A673 (cell line): Measurements from ENCODE around the gene SPSB4. TPM values are rescaled to one million over a fixed set of nuclear protein-coding genes. Genes with fewer than 3 reads are reported as not detected.

Experiments used
- BruUV-seq: library from RNA; stranded (reverse); fragments of 400-500 nt; replicated peaks from 2 replicates; lab custom pipeline; 2021; lab: Mats Ljungman, UMichigan
- CTCF ChIA-PET: fragments of 300-600 bp; sonication (Branson Sonifier 250); formaldehyde crosslinking; loops from one replicate; lab custom pipeline; 2022; ENCODE audit warnings: antibody characterized with exemption; lab: Charles Lee
- POLR2A ChIA-PET: fragments of 300-600 bp; sonication (Branson Sonifier 250); formaldehyde crosslinking; loops from one replicate; lab custom pipeline; 2022; ENCODE audit warnings: antibody characterized with exemption; ENCODE audit not compliant: low non-redundant PET; lab: Charles Lee
- DNase-seq: peaks from one replicate; pipeline ENCODE4 v3.0.0-alpha.2; 2015; ENCODE audit warnings: low spot score
- H3K27ac ChIP-seq: fragments of 200-600 bp; sonication (generic); 2 replicates; pipeline ENCODE4 v1.5.1; 2016; ENCODE audit warnings: mixed run types, low read depth, mild to moderate bottlenecking, mixed read lengths, antibody characterized with exemption, low read length; ENCODE audit not compliant: poor library complexity, severe bottlenecking
- H3K27me3 ChIP-seq: fragments of 200-600 bp; sonication (generic); replicated peaks from 2 replicates; pipeline ENCODE4 v1.6.1; 2017; ENCODE audit warnings: mixed run types, low read depth, mild to moderate bottlenecking, mixed read lengths, antibody characterized with exemption, low read length; ENCODE audit not compliant: insufficient read depth, poor library complexity
- H3K36me3 ChIP-seq: fragments of 200-600 bp; sonication (generic); 2 replicates; pipeline ENCODE4 v1.6.1; 2016; ENCODE audit warnings: mixed run types, mild to moderate bottlenecking, mixed read lengths, antibody characterized with exemption, low read length; ENCODE audit not compliant: insufficient read depth, poor library complexity, severe bottlenecking
- H3K4me1 ChIP-seq: fragments of 200-600 bp; sonication (generic); 2 replicates; pipeline ENCODE4 v1.6.1; 2017; ENCODE audit warnings: mixed run types, mild to moderate bottlenecking, mixed read lengths, antibody characterized with exemption, low read length; ENCODE audit not compliant: insufficient read depth, poor library complexity, severe bottlenecking
- H3K4me3 ChIP-seq: fragments of 200-600 bp; sonication (generic); 2 replicates; pipeline ENCODE4 v1.5.1; 2016; ENCODE audit warnings: low read depth, mixed run types, mild to moderate bottlenecking, mixed read lengths, low read length; ENCODE audit not compliant: poor library complexity, severe bottlenecking
- H3K9me3 ChIP-seq: fragments of 200-600 bp; sonication (generic); 2 replicates; pipeline ENCODE4 v1.6.1; 2016; ENCODE audit warnings: mixed run types, low read depth, mild to moderate bottlenecking, mixed read lengths, antibody characterized with exemption, low read length; ENCODE audit not compliant: poor library complexity, severe bottlenecking
- CTCF ChIP-seq: fragments of 300-800, 200-600 bp; sonication (generic); conservative IDR thresholded peaks from 2 replicates; pipeline ENCODE4 v1.5.1; 2017; ENCODE audit warnings: low read depth, mild to moderate bottlenecking, antibody characterized with exemption, low read length, moderate library complexity, mixed read lengths
- EZH2 ChIP-seq: fragments of 200-600 bp; sonication (generic); IDR thresholded peaks from 2 replicates; pipeline ENCODE4 v1.6.1; 2017; ENCODE audit warnings: borderline replicate concordance, low read depth, mild to moderate bottlenecking, mixed read lengths, antibody characterized with exemption, low read length; ENCODE audit not compliant: poor library complexity, severe bottlenecking
- intact Hi-C: fragments of 100-400 bp; cut with micrococcal nuclease; formaldehyde crosslinking; loops from one replicate; pipeline ENCODE4 v1.10.0; 2022; ENCODE audit not compliant: unreplicated experiment
- total RNA-seq: library from RNA; stranded (reverse); gene quantifications from 2 replicates; pipeline ENCODE4 v1.2.3, GENCODE V29; 2021

SPSB4 gene
- total RNA-seq, 1 experiment from 2014 or later = 0.39 TPM

GRCh38 chr3:141011232-141011996, 39.7 kb upstream of the SPSB4 start:
- POLR2A ChIA-PET = no interaction called here
- H3K36me3 ChIP-seq = no peaks in the 10 kb centered on the region

GRCh38 chr3:141011997-141012262, 39.2 kb upstream of the SPSB4 start:
- ChIA-PET POLR2A (no interaction called here), CTCF (interaction anchor here (1.0 to 1.1 kb wide), 2 partner anchors 11 to 94 kb away, joined by 3 to 5 read pairs; no protein-coding TSS in a partner anchor)
- Histone ChIP-seq H3K36me3 (no peaks in the 10 kb centered on the region), H3K4me1 (peaks cover 6% of the 10 kb centered on the region), H3K4me3 (no peak overlapping the region), H3K27me3 (no peaks in the 10 kb centered on the region), H3K27ac (no peak overlapping the region), H3K9me3 (no peaks in the 10 kb centered on the region)
- intact Hi-C loops = loop anchor here (2.0 kb wide), 1 partner anchor 95 kb away; no protein-coding TSS in a partner anchor
- no TSS peak for BruUV-seq
- TF ChIP-seq CTCF (no peak), EZH2 (no peak)
- no peak for DNase-seq

More at GRCh38 chr3:141011232-141011996, 39.7 kb upstream of the SPSB4 start:
- H3K27ac ChIP-seq = no peak overlapping the region
- no peaks in the 10 kb centered on the region for H3K9me3 ChIP-seq
- peak; percentile 91 for TF ChIP-seq CTCF
- no peak for TF ChIP-seq EZH2
- BruUV-seq = no TSS peak
- peaks cover 6% of the 10 kb centered on the region for H3K4me1 ChIP-seq
- no peak overlapping the region for H3K4me3 ChIP-seq
- DNase-seq = peak; percentile 80
- H3K27me3 ChIP-seq = no peaks in the 10 kb centered on the region
- intact Hi-C loops = loop anchor here (2.0 kb wide), 1 partner anchor 95 kb away; no protein-coding TSS in a partner anchor
- CTCF ChIA-PET = interaction anchor here (1.0 to 1.3 kb wide), 2 partner anchors 11 to 94 kb away, joined by 3 to 5 read pairs; no protein-coding TSS in a partner anchor

GRCh38 chr3:141012571-141012970, 38.6 kb upstream of the SPSB4 start:
- Histone ChIP-seq H3K9me3 (no peaks in the 10 kb centered on the region), H3K27me3 (no peaks in the 10 kb centered on the region), H3K4me3 (no peak overlapping the region), H3K36me3 (no peaks in the 10 kb centered on the region), H3K4me1 (peaks cover 6% of the 10 kb centered on the region), H3K27ac (no peak overlapping the region)
- BruUV-seq = no TSS peak
- no peak for DNase-seq
- TF ChIP-seq CTCF (no peak), EZH2 (no peak)
- intact Hi-C loops = no loop called here
- POLR2A ChIA-PET = no interaction called here
- CTCF ChIA-PET = interaction anchor here (1.1 kb wide), 1 partner anchor 12 kb away, joined by 3 read pairs; no protein-coding TSS in a partner anchor
